ENCODE results near the gene ESYT2.

The ESYT2 gene

GRCh38 chr7:158737064-158737695, 92.1 kb downstream of the ESYT2 start:
- no peak for DNase-seq

- no peak for DNase-seq
Observed at GRCh38 chr7:158735935-158736334, 93.4 kb downstream of the ESYT2 start.

GRCh38 chr7:158734861-158735260, 94.4 kb downstream of the ESYT2 start:
- no peak for DNase-seq

- DNase-seq = no peak
Observed at GRCh38 chr7:158733775-158734494, 95.4 kb downstream of the ESYT2 start.

GRCh38 chr7:158733220-158733519, 96.1 kb downstream of the ESYT2 start:
- DNase-seq = no peak

- no peak for DNase-seq
Observed at GRCh38 chr7:158732494-158733219, 96.7 kb downstream of the ESYT2 start.

GRCh38 chr7:158731761-158732160, 97.5 kb downstream of the ESYT2 start:
- DNase-seq = no peak

- no peak for DNase-seq
Observed at GRCh38 chr7:158730383-158731346, 98.6 kb downstream of the ESYT2 start.

- DNase-seq = no peak
Observed at GRCh38 chr7:158729646-158730382, 99.5 kb downstream of the ESYT2 start.

GRCh38 chr7:158728911-158729645, 100.2 kb downstream of the ESYT2 start:
- DNase-seq = no peak

GRCh38 chr7:158727690-158728089, 101.6 kb downstream of the ESYT2 start:
- no peak for DNase-seq

- DNase-seq = no peak
Observed at GRCh38 chr7:158726277-158726807, 103.0 kb downstream of the ESYT2 start.

- no peak for DNase-seq
Observed at GRCh38 chr7:158725506-158725800, 103.9 kb downstream of the ESYT2 start.

- no peak for DNase-seq
Observed at GRCh38 chr7:158724658-158725505, 104.4 kb downstream of the ESYT2 start.

- no peak for DNase-seq
Observed at GRCh38 chr7:158723714-158724385, 105.5 kb downstream of the ESYT2 start.

GRCh38 chr7:158723266-158723665, 106.0 kb downstream of the ESYT2 start:
- DNase-seq = no peak

- no peak for DNase-seq
Observed at GRCh38 chr7:158722574-158723237, 106.6 kb downstream of the ESYT2 start.

GRCh38 chr7:158720112-158720511, 109.2 kb downstream of the ESYT2 start:
- DNase-seq = no peak

- DNase-seq = no peak
Observed at GRCh38 chr7:158716802-158717201, 112.5 kb downstream of the ESYT2 start.

Measured in NCI-H446 treated with DMSO at 0.1 percent for 48 hours (cell line).